GM10266 (cell line): Measurements from ENCODE around the gene TMEM150C.

ENCODE experiments used
- DNase-seq: peaks from one replicate; pipeline ENCODE4 v3.0.0; 2012; ENCODE audit errors: extremely low spot score
- CTCF ChIP-seq: IDR thresholded peaks from 2 replicates; pipeline ENCODE4 v1.5.1; 2012; ENCODE audit warnings: mild to moderate bottlenecking, low read depth; ENCODE audit not compliant: control insufficient read depth, insufficient read depth; ENCODE audit errors: missing control alignments

The TMEM150C gene

GRCh38 chr4:82525307-82525911, 36.4 kb downstream of the TMEM150C start:
- no peak for DNase-seq
- TF ChIP-seq CTCF = no peak

GRCh38 chr4:82524570-82525152, 37.1 kb downstream of the TMEM150C start:
- no peak for DNase-seq
- TF ChIP-seq CTCF = no peak

GRCh38 chr4:82523179-82523578, 38.6 kb downstream of the TMEM150C start:
- no peak for DNase-seq
- no peak for TF ChIP-seq CTCF

- TF ChIP-seq CTCF = no peak
- no peak for DNase-seq
Observed at GRCh38 chr4:82522472-82522871, 39.3 kb downstream of the TMEM150C start.

GRCh38 chr4:82521283-82521682, 40.5 kb downstream of the TMEM150C start:
- no peak for TF ChIP-seq CTCF
- no peak for DNase-seq

GRCh38 chr4:82519776-82520175, 42.0 kb downstream of the TMEM150C start:
- no peak for DNase-seq
- no peak for TF ChIP-seq CTCF

GRCh38 chr4:82519072-82519471, 42.7 kb downstream of the TMEM150C start:
- no peak for TF ChIP-seq CTCF
- no peak for DNase-seq
